Liver (tissue), 9 donors: Measurements from ENCODE around the gene FAM174A. TPM values are rescaled to one million over a fixed set of nuclear protein-coding genes. Genes with fewer than 3 reads are reported as not detected.

Experiments used
- DNase-seq: peaks from one replicate; pipeline ENCODE4 v3.0.0-alpha.2; 2017; ENCODE audit warnings: low spot score
- H3K27ac ChIP-seq, 2 donors: one replicate each; pipeline ENCODE4 v1.7.0; 2013; ENCODE audit warnings: inconsistent platforms in 2 of 2, low read length in 2 of 2, control low read depth in 1 of 2, low read depth in 1 of 2, mild to moderate bottlenecking in 1 of 2
- H3K27me3 ChIP-seq, 4 donors: one replicate each; pipeline versions ENCODE4 v1.6.1 to v1.7.0; 2013; ENCODE audit warnings: low read length in 3 of 4, inconsistent platforms in 1 of 4, mild to moderate bottlenecking in 1 of 4, moderate library complexity in 1 of 4; ENCODE audit not compliant: control insufficient read depth in 4 of 4, insufficient read depth in 4 of 4
- H3K36me3 ChIP-seq, 4 donors: one replicate each; pipeline versions ENCODE4 v1.6.1 to v1.7.0; 2013; ENCODE audit warnings: low read length in 3 of 4, mild to moderate bottlenecking in 3 of 4, low read depth in 1 of 4, moderate library complexity in 1 of 4; ENCODE audit not compliant: control insufficient read depth in 4 of 4, insufficient read depth in 3 of 4
- H3K4me1 ChIP-seq, 4 donors: one replicate each; pipeline versions ENCODE4 v1.6.1 to v1.7.0; 2013; ENCODE audit warnings: low read length in 3 of 4, mild to moderate bottlenecking in 3 of 4, moderate library complexity in 1 of 4; ENCODE audit not compliant: control insufficient read depth in 4 of 4, insufficient read depth in 4 of 4
- H3K4me3 ChIP-seq, 3 donors: one replicate each; pipeline versions ENCODE4 v1.6.1 to v1.7.0; 2013; ENCODE audit warnings: low read length in 3 of 3, control low read depth in 1 of 3, low read depth in 1 of 3, mild to moderate bottlenecking in 1 of 3
- H3K9ac ChIP-seq, 2 donors: one replicate each; pipeline ENCODE4 v1.7.0; 2013; ENCODE audit warnings: low read length in 2 of 2, mild to moderate bottlenecking in 2 of 2, moderate library complexity in 2 of 2, control low read depth in 1 of 2, low read depth in 1 of 2
- H3K9me3 ChIP-seq, 4 donors: one replicate each; pipeline versions ENCODE4 v1.6.1 to v1.7.0; 2013; ENCODE audit warnings: low read length in 3 of 4; ENCODE audit not compliant: control insufficient read depth in 4 of 4
- CTCF ChIP-seq: fragments of 150-350 bp; IDR thresholded peaks from 2 replicates; pipeline ENCODE4 v1.5.1; 2017; ENCODE audit warnings: improper control_type of control experiment, low read depth, low read length; ENCODE audit not compliant: missing input control
- EGR1 ChIP-seq, 2 donors: IDR thresholded peaks; 2 replicates each; pipeline ENCODE4 v1.6.1; 2016 to 2018; ENCODE audit warnings: antibody characterized with exemption in 2 of 2, low read depth in 2 of 2
- GABPA ChIP-seq, 2 donors: IDR thresholded peaks in 1 of 2; conservative IDR thresholded peaks in 1 of 2; 2 replicates each; pipeline ENCODE4 v1.6.1; 2016; ENCODE audit warnings: antibody characterized with exemption in 2 of 2, mild to moderate bottlenecking in 1 of 2, moderate library complexity in 1 of 2
- HNF4A ChIP-seq, 2 donors: conservative IDR thresholded peaks; 2 replicates each; pipeline ENCODE4 v1.6.1; 2016; ENCODE audit warnings: antibody characterized with exemption in 2 of 2, mild to moderate bottlenecking in 2 of 2
- HNF4G ChIP-seq: IDR thresholded peaks from 2 replicates; pipeline ENCODE4 v1.6.1; 2016; ENCODE audit warnings: antibody characterized with exemption
- JUND ChIP-seq, 2 donors: IDR thresholded peaks; 2 replicates each; pipeline ENCODE4 v1.6.1; 2016; ENCODE audit warnings: antibody characterized with exemption in 2 of 2
- MAX ChIP-seq: IDR thresholded peaks from 2 replicates; pipeline ENCODE4 v1.6.1; 2016; ENCODE audit warnings: antibody characterized with exemption
- NR2F2 ChIP-seq: IDR thresholded peaks from 2 replicates; pipeline ENCODE4 v1.6.1; 2016; ENCODE audit warnings: antibody characterized with exemption
- RAD21 ChIP-seq, 2 donors: IDR thresholded peaks; 2 replicates each; pipeline ENCODE4 v1.6.1; 2016; ENCODE audit warnings: antibody characterized with exemption in 2 of 2, mild to moderate bottlenecking in 2 of 2
- RXRA ChIP-seq, 2 donors: IDR thresholded peaks; 2 replicates each; pipeline ENCODE4 v1.6.1; 2017 to 2018; ENCODE audit warnings: antibody characterized with exemption in 2 of 2, mild to moderate bottlenecking in 1 of 2
- SP1 ChIP-seq: IDR thresholded peaks from 2 replicates; pipeline ENCODE4 v1.6.1; 2018; ENCODE audit warnings: antibody characterized with exemption, mild to moderate bottlenecking
- TAF1 ChIP-seq: conservative IDR thresholded peaks from 2 replicates; pipeline ENCODE4 v1.6.1; 2016; ENCODE audit warnings: antibody characterized with exemption, mild to moderate bottlenecking
- ZBTB33 ChIP-seq: IDR thresholded peaks from 2 replicates; pipeline ENCODE4 v1.6.1; 2016; ENCODE audit warnings: antibody characterized with exemption
- WGBS: extraction: QIAGEN DNeasy Blood & Tissue Kit; methylation state at CpG from one replicate; pipeline ENCODE4 v1.1.7; 2013; 5-methylcytosine and 5-hydroxymethylcytosine counted together
- polyA plus RNA-seq, 2 donors: library from polyadenylated mRNA; stranded (reverse) in 1 of 2; unstranded in 1 of 2; fragments of 200-250 nt in 1 of 2; fragments of >200 nt in 1 of 2; fragmentation: Nextera tagmentation in 1 of 2; extraction: Ambion mirVana in 1 of 2; gene quantifications; one replicate each; pipeline versions ENCODE4 v1.2.1 to v1.2.3, GENCODE V29; 2013 to 2015
- total RNA-seq, 2 donors: library from RNA; depleted of rRNA; stranded (reverse); fragments of >200 nt; gene quantifications; one replicate each; pipeline ENCODE4 v1.2.3, GENCODE V29; 2014
- TF ChIP-seq, protein P1 (sequence below): IDR thresholded peaks from 2 replicates; pipeline ENCODE4 v1.6.1; 2016; ENCODE audit warnings: antibody characterized with exemption, mild to moderate bottlenecking
- TF ChIP-seq, protein P2 (sequence below): IDR thresholded peaks from 2 replicates; pipeline ENCODE4 v1.6.1; 2016; ENCODE audit warnings: antibody characterized with exemption
- donor health status: healthy.
- donor health status: healthy.
- donor health status: healthy.
- donor health status: healthy.
- donor health status: healthy.

Gene FAM174A
- total and polyA plus RNA-seq, 4 donors: 8.4 to 20.4 (median 15.9) TPM

DNA sequence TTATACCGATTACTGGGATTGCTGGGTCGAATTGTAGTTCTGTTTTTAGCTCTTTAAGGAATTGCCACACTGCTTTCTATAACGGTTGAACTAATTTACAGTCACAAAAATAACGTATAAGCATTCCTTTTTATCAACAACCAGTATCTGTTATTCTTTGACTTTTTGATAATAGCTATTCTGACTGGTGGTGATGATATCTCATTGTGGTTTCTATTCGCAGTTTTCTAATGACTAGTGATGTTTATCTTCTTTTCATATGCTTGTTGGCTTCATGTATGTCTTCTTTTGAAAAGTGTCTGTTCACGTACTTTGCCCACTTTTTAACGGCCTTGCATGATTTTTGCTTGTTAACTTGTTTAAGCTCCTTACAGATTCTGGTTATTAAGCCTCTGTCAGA, 74.4 kb downstream of the FAM174A start:
- no peak overlapping the region for H3K9ac ChIP-seq
- no peak overlapping the region for H3K4me3 ChIP-seq
- H3K4me1 ChIP-seq: no peaks in the 10 kb centered on the region
- H3K27me3 ChIP-seq: no peaks in the 10 kb centered on the region
- peaks cover 0 to 3% (median 0%) of the 10 kb centered on the region in 4 donors for H3K9me3 ChIP-seq
- 74% methylated on average over 7 of the region's 7 CpGs for WGBS
- no peaks in the 10 kb centered on the region for H3K36me3 ChIP-seq
- H3K27ac ChIP-seq: no peak overlapping the region
- TF ChIP-seq NR2F2: no peak
- TF ChIP-seq SP1: no peak
- TF ChIP-seq TAF1: no peak
- TF ChIP-seq RAD21 (IDR thresholded peaks at IDR 0.05): no peak
- TF ChIP-seq GABPA (IDR thresholded peaks at IDR 0.05 in 1 of 2, conservative IDR thresholded peaks at IDR 0.05 in 1 of 2): no peak
- no peak for TF ChIP-seq MAX
- no peak for TF ChIP-seq HNF4A (conservative IDR thresholded peaks at IDR 0.05)
- TF ChIP-seq, protein P1, sequence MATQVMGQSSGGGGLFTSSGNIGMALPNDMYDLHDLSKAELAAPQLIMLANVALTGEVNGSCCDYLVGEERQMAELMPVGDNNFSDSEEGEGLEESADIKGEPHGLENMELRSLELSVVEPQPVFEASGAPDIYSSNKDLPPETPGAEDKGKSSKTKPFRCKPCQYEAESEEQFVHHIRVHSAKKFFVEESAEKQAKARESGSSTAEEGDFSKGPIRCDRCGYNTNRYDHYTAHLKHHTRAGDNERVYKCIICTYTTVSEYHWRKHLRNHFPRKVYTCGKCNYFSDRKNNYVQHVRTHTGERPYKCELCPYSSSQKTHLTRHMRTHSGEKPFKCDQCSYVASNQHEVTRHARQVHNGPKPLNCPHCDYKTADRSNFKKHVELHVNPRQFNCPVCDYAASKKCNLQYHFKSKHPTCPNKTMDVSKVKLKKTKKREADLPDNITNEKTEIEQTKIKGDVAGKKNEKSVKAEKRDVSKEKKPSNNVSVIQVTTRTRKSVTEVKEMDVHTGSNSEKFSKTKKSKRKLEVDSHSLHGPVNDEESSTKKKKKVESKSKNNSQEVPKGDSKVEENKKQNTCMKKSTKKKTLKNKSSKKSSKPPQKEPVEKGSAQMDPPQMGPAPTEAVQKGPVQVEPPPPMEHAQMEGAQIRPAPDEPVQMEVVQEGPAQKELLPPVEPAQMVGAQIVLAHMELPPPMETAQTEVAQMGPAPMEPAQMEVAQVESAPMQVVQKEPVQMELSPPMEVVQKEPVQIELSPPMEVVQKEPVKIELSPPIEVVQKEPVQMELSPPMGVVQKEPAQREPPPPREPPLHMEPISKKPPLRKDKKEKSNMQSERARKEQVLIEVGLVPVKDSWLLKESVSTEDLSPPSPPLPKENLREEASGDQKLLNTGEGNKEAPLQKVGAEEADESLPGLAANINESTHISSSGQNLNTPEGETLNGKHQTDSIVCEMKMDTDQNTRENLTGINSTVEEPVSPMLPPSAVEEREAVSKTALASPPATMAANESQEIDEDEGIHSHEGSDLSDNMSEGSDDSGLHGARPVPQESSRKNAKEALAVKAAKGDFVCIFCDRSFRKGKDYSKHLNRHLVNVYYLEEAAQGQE: no peak
- TF ChIP-seq CTCF: no peak
- TF ChIP-seq JUND (IDR thresholded peaks at IDR 0.05): no peak
- no peak for TF ChIP-seq ZBTB33
- no peak for TF ChIP-seq EGR1 (IDR thresholded peaks at IDR 0.05; ENCODE audit: low read depth in 2 of 2)
- TF ChIP-seq, protein P2, sequence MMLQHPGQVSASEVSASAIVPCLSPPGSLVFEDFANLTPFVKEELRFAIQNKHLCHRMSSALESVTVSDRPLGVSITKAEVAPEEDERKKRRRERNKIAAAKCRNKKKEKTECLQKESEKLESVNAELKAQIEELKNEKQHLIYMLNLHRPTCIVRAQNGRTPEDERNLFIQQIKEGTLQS: no peak
- no peak for TF ChIP-seq RXRA (IDR thresholded peaks at IDR 0.05)
- no peak for DNase-seq

DNA sequence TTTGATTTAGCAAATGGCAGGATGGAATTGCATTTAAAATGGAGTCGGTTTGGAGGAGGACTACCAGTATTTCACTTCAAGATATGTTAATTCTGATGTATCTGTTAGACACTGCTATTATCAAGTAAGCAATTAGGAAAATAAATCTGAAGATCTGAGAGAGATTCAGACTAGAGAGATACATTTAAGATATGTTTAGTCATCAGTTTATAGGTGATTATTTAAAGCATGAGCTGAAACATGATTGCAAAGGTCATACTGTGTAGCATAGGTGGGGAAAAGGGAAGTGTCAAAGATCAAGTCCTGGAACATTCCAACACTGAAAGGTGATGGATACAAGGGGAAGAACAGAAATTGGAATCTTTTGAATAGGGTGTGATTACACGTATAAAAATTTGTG, 79.1 kb downstream of the FAM174A start:
- no peaks in the 10 kb centered on the region for H3K36me3 ChIP-seq
- TF ChIP-seq HNF4G: no peak
- TF ChIP-seq TAF1: no peak
- no peak for TF ChIP-seq SP1
- TF ChIP-seq MAX: no peak
- no peak for TF ChIP-seq RXRA (IDR thresholded peaks at IDR 0.05)
- TF ChIP-seq NR2F2: no peak
- TF ChIP-seq JUND (IDR thresholded peaks at IDR 0.05): no peak
- TF ChIP-seq HNF4A (conservative IDR thresholded peaks at IDR 0.05): no peak
- TF ChIP-seq, protein P2: no peak
- no peak overlapping the region for H3K9ac ChIP-seq
- WGBS: 78% methylated on average over 2 of the region's 2 CpGs
- H3K27me3 ChIP-seq: no peaks in the 10 kb centered on the region
- H3K4me1 ChIP-seq: no peaks in the 10 kb centered on the region
- peaks cover 0 to 3% (median 0%) of the 10 kb centered on the region in 4 donors for H3K9me3 ChIP-seq
- no peak overlapping the region for H3K27ac ChIP-seq
- no peak for DNase-seq
- no peak overlapping the region for H3K4me3 ChIP-seq
